Heart right ventricle (tissue), 16 donors: ENCODE data around the gene FLOT1. TPM values are rescaled to one million over a fixed set of nuclear protein-coding genes. Genes with fewer than 3 reads are reported as not detected.
"Not testable (repeated sequence)": the region's sequence is repeated elsewhere in the genome, so short reads cannot be mapped to it uniquely, and the experiment has no call there.

Source experiments
- ATAC-seq, 8 donors: fragments of 200-7000 bp; cut with Tn5 transposase; one replicate each; pipeline ENCODE4 v1.9.1; 2020; ENCODE audit warnings: mild to moderate bottlenecking in 8 of 8, moderate library complexity in 8 of 8, moderate number of reproducible peaks in 1 of 8
- DNase-seq, 2 donors: peaks; one replicate each; pipeline ENCODE4 v3.0.0-alpha.2; 2020
- H3K27ac ChIP-seq, 10 donors: fragments of 200-600 bp; sonication (generic) in 2 of 10; one replicate each; pipeline versions ENCODE4 v1.5.0 to v1.8.0; 2020 to 2022; ENCODE audit warnings: mild to moderate bottlenecking in 3 of 10
- H3K27me3 ChIP-seq, 7 donors: fragments of 200-600 bp; one replicate each; pipeline ENCODE4 v1.8.0; 2021 to 2022; ENCODE audit warnings: mild to moderate bottlenecking in 2 of 7
- H3K36me3 ChIP-seq, 9 donors: fragments of 200-600 bp; sonication (generic) in 1 of 9; one replicate each; pipeline versions ENCODE4 v1.5.0 to v1.8.0; 2020 to 2022; ENCODE audit warnings: mild to moderate bottlenecking in 2 of 9
- H3K4me1 ChIP-seq, 9 donors: fragments of 200-600 bp; sonication (generic) in 1 of 9; one replicate each; pipeline versions ENCODE4 v1.5.0 to v1.8.0; 2020 to 2022; ENCODE audit warnings: mild to moderate bottlenecking in 4 of 9
- H3K4me3 ChIP-seq, 10 donors: fragments of 200-600 bp; sonication (generic) in 2 of 10; one replicate each; pipeline versions ENCODE4 v1.5.0 to v1.8.0; 2020 to 2022; ENCODE audit warnings: mild to moderate bottlenecking in 7 of 10, moderate library complexity in 2 of 10
- H3K9me3 ChIP-seq, 11 donors: fragments of 200-600 bp in 10 of 11; sonication (generic) in 2 of 11; one replicate each; pipeline versions ENCODE4 v1.5.0 to v1.8.0; 2013 to 2022; ENCODE audit warnings: mild to moderate bottlenecking in 2 of 11, control low read depth in 1 of 11, moderate library complexity in 1 of 11
- WGBS, 2 donors: extraction: QIAGEN DNeasy Blood & Tissue Kit; methylation state at CpG; one replicate each; pipeline ENCODE4 v1.1.7; 2013; ENCODE audit warnings: inconsistent platforms in 1 of 2; 5-methylcytosine and 5-hydroxymethylcytosine counted together
- intact Hi-C, 10 donors: fragments of 100-400 bp; cut with DNase I; formaldehyde crosslinking; loops; one replicate each; pipeline versions ENCODE4 v1.11.1 to v1.14.2; 2022
- polyA plus RNA-seq, 2 donors: library from polyadenylated mRNA; stranded (reverse); fragments of 200-250 nt; gene quantifications; one replicate each; pipeline ENCODE4 v1.2.3, GENCODE V29; 2013
- total RNA-seq, 10 donors: library from RNA; stranded (reverse); fragmentation: NEBNext Ultra II Directional in 3 of 10; extraction: Animal tissue kit (Norgen Biotek cat#: 25700) in 3 of 10; gene quantifications; one replicate each; pipeline versions ENCODE4 v1.2.1 to v1.2.4, GENCODE V29; 2021 to 2023
- TF ChIP-seq, protein P1 (sequence below), 9 donors: fragments of 200-600 bp; sonication (generic) in 2 of 9; IDR thresholded peaks; one replicate each; pipeline versions ENCODE4 v1.5.0 to v1.8.0; 2021 to 2022; ENCODE audit warnings: antibody characterized with exemption in 9 of 9, mild to moderate bottlenecking in 5 of 9, moderate library complexity in 1 of 9
- donor health status: Arrhythmogenic right ventricular cardiomyopathy.
- donor health status: ischemic (EF 13 %, LVEDD 7.1; RV severe dilation, severe dysfunction).
- donor health status: healthy with polysubstance abuse.
- donor health status: DM: no; HTN: yes; CAD: no.
- donor health status: DM: no; HTN: no; CAD: no.
- donor health status: ischemic (EF 25% LVEDD 6.9; RV normal size, moderate dysfunction).
- donor health status: ischemic (EF 25% LVEDD 5.7; RV mildly dilated, moderate dysfunction).
- donor health status: healthy.
- donor health status: DM: yes; HTN: yes; CAD: no.
- donor health status: Ischemic cardiomyopathy.
- donor health status: ischemic (EF 35%, LVEDD 5.7; RV mildly dilated, moderate dysfunction).
- donor health status: nonischemic (EF 11% LVEDD 7.7; RV severe dilation, severe dysfunction).
- donor health status: DM: yes; HTN: yes; CAD: no.
- donor health status: PGD.
- donor health status: ischemic (EF 29% LVEDD 5.4; RV normal size, mild dysfunction).
- donor health status: nonischemic (EF 23%, LVEDD 6.1; RV moderate dilation, normal function).

FLOT1 gene
- total and polyA plus RNA-seq, 12 donors: 158 to 317 (median 190) TPM

DNA sequence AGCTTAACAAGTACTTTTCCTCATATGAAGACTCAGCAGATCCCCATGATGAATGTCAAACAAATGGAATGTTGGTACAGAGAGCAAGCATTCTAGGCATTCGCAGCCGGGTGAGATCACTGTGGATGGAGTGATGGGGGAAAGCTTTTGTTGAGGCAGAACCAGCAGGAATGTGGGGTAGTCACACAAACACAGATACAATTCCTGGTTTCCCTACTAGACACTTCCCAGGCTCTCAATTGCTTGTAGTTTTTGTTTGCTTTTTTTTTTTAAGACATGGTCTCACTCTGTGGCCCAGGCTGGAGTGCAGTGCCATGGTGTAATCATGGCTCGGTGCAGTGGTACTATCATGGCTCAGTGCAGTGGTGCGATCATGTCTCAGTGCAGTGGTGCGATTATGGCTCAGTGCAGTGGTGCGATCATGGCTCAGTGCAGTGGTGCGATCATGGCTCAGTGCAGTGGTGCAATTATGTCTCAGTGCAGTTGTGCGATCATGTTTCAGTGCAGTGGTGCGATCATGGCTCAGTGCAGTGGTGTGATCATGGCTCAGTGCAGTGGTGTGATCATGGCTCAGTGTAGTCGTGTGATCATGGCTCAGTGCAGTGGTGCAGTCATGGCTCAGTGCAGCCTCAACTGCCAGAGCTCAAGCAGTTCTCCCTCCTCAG lies 17.2 kb upstream of the FLOT1 start:
- Histone ChIP-seq H3K27ac (peak overlapping the region in 7 of 10 donors; percentile 23 to 98 (median 83)), H3K9me3 (no peaks in the 10 kb centered on the region), H3K4me1 (peaks cover 12 to 62% (median 28%) of the 10 kb centered on the region in 9 donors), H3K4me3 (no peak overlapping the region), H3K27me3 (no peaks in the 10 kb centered on the region), H3K36me3 (no peaks in the 10 kb centered on the region)
- peak in 3 of 8 donors; percentile 35 to 50 (median 38) for ATAC-seq
- no peak for DNase-seq
- 79 to 92% methylated on average over 10 of the region's 10 CpGs for WGBS, 2 donors
- intact Hi-C loops: no loop called here
- TF ChIP-seq, protein P1, sequence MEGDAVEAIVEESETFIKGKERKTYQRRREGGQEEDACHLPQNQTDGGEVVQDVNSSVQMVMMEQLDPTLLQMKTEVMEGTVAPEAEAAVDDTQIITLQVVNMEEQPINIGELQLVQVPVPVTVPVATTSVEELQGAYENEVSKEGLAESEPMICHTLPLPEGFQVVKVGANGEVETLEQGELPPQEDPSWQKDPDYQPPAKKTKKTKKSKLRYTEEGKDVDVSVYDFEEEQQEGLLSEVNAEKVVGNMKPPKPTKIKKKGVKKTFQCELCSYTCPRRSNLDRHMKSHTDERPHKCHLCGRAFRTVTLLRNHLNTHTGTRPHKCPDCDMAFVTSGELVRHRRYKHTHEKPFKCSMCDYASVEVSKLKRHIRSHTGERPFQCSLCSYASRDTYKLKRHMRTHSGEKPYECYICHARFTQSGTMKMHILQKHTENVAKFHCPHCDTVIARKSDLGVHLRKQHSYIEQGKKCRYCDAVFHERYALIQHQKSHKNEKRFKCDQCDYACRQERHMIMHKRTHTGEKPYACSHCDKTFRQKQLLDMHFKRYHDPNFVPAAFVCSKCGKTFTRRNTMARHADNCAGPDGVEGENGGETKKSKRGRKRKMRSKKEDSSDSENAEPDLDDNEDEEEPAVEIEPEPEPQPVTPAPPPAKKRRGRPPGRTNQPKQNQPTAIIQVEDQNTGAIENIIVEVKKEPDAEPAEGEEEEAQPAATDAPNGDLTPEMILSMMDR (IDR thresholded peaks at IDR 0.05): no peak

DNA sequence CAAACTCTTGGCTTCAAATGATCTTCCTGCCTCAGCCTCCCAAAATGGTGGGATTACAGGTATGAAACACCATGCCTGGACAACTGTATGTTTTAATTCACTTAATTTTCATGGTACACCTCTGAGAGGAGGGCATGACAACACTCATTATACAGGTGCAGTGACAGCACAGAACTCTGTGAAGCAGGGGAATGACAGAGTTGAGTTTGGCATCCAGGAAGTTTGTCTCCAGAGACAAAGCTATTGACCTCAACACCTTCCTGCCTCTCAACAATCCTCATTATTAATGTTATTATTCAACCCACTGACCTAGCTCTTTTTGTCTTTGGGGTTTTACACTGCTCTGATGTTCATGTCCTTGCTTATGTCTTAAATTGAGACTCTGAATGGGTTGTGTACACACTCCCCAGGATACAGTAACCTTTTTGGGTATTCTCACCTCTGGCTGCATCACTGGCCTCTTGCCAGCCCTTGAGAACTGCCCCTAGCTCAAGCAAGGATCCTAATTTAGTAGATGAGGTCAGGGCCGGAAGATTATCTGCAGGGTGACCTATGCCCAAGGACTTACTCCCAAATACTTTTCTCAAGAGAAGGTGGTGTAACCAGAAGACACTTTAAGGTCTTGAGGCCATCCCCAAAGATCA lies 14.9 kb upstream of the FLOT1 start:
- 52 to 74% methylated on average over 1 of the region's 1 CpG for WGBS, 2 donors
- peaks cover 6 to 57% (median 20%) of the 10 kb centered on the region in 9 donors for H3K4me1 ChIP-seq
- intact Hi-C loops: no loop called here

DNA sequence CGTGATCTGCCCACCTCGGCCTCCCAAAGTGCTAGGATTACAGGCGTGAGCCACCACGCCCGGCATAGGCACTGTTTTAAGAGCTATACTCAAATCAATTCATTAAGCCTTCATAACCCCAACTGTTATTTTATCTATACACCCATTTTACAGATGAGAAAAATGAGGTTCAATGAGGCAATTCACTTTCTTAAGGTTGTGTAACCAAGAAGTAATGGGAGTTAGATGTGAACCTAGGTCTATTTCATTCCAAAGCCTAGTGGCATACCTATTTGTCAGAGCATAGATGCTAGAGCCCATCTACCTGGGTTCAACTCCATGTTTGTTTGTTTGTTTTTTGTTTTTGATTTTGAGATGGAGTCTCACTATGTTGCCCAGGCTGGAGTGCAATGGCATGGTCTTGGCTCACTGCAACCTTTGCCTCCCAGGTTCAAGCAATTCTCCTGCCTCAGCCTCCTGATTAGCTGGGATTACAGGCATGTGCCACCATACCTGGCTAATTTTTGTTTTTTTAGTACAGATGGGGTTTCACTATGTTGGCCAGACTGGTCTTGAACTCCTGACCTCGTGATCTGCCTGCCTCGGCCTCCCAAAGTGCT lies 14.0 kb upstream of the FLOT1 start:
- intact Hi-C loops, H3K27me3 ChIP-seq, H3K4me3 ChIP-seq, ATAC-seq, H3K36me3 ChIP-seq, H3K9me3 ChIP-seq, DNase-seq: not testable (repeated sequence)
- Histone ChIP-seq H3K4me1 (peaks cover 9 to 65% (median 27%) of the 10 kb centered on the region in 9 donors), H3K27ac (peak overlapping the region in 5 of 10 donors; percentile 67 to 98 (median 94))
- WGBS, 2 donors: 96 to 99% methylated on average over 7 of the region's 7 CpGs

More for the DNA sequence above, 14.9 kb upstream of the FLOT1 start:
- TF ChIP-seq, protein P1 (IDR thresholded peaks at IDR 0.05): no peak
- ATAC-seq (peak; percentile 16 to 80 (median 56)), DNase-seq (peak in 1 of 2 donors; percentile 72)
- H3K36me3 ChIP-seq: no peaks in the 10 kb centered on the region
- no peaks in the 10 kb centered on the region for H3K9me3 ChIP-seq
- no peaks in the 10 kb centered on the region for H3K27me3 ChIP-seq
- H3K27ac ChIP-seq: peak overlapping the region in 9 of 10 donors; percentile 6 to 98 (median 67)
- H3K4me3 ChIP-seq: no peak overlapping the region

DNA sequence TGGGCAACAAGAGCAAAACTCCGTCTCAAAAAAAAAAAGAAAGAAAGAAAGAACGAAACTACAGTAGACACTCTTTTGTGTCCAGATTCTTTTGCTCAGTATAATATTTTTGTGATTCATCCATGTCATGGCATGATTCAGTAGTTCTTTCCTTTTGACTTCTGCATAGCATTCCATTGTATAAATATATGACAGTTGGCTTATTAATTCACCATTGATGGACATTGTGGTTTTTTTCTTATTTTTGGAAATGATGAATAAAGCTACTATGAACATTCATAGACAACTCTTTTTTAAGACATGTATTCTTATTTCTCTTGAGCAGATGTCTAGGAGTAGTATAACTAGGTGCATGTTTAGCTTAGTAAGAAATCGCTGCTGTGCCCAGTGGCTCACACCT lies 12.1 kb upstream of the FLOT1 start:
- TF ChIP-seq, protein P1 (IDR thresholded peaks at IDR 0.05): no peak
- peaks cover 9 to 68% (median 31%) of the 10 kb centered on the region in 9 donors for H3K4me1 ChIP-seq
- ATAC-seq (no peak), DNase-seq (no peak)
- intact Hi-C loops: no loop called here
- 95 to 96% methylated on average over 3 of the region's 3 CpGs for WGBS, 2 donors
- H3K9me3 ChIP-seq: no peaks in the 10 kb centered on the region
- no peak overlapping the region for H3K4me3 ChIP-seq
- peak overlapping the region in 6 of 10 donors; percentile 90 to 99 (median 96) for H3K27ac ChIP-seq
- H3K27me3 ChIP-seq: no peaks in the 10 kb centered on the region
- H3K36me3 ChIP-seq: no peaks in the 10 kb centered on the region
